Mesodermal cell (in vitro differentiated cells): ENCODE measurements around the gene HDAC11. TPM values are rescaled to one million over a fixed set of nuclear protein-coding genes. Genes with fewer than 3 reads are reported as not detected.
"Not testable (repeated sequence)": the region's sequence is repeated elsewhere in the genome, so short reads cannot be mapped to it uniquely, and the experiment has no call there.

ENCODE experiments used
- H3K27ac ChIP-seq: 2 replicates; pipeline ENCODE4 v1.7.0; 2013; ENCODE audit warnings: mild to moderate bottlenecking, low read depth, low read length, moderate library complexity; ENCODE audit not compliant: severe bottlenecking
- H3K36me3 ChIP-seq: 2 replicates; pipeline ENCODE4 v1.7.1; 2013; ENCODE audit warnings: mild to moderate bottlenecking, low read length, moderate library complexity; ENCODE audit not compliant: control insufficient read depth, insufficient read depth
- H3K4me1 ChIP-seq: one replicate; pipeline ENCODE4 v1.7.1; 2013; ENCODE audit warnings: mild to moderate bottlenecking, low read length; ENCODE audit not compliant: insufficient read depth, control insufficient read depth, poor library complexity, severe bottlenecking
- H3K4me3 ChIP-seq: 2 replicates; pipeline ENCODE4 v1.7.0; 2013; ENCODE audit warnings: low read length, control low read depth, mild to moderate bottlenecking; ENCODE audit not compliant: insufficient read depth, poor library complexity, severe bottlenecking; ENCODE audit errors: extremely low read depth
- H3K9me3 ChIP-seq: 2 replicates; pipeline ENCODE4 v1.7.1; 2013; ENCODE audit warnings: mild to moderate bottlenecking, low read length, moderate library complexity; ENCODE audit not compliant: control insufficient read depth
- WGBS, 2 experiments: methylation state at CpG; one replicate each; pipeline ENCODE4 v1.1.5; 2013; ENCODE audit warnings: missing lambda C conversion rate in 2 of 2; ENCODE audit not compliant: insufficient coverage in 2 of 2; 5-methylcytosine and 5-hydroxymethylcytosine counted together
- polyA plus RNA-seq, 2 experiments: library from polyadenylated mRNA; stranded (reverse); fragments of 50-300 nt; gene quantifications; one replicate each; pipeline ENCODE4 v1.2.3, GENCODE V29; 2013

The HDAC11 gene, protein sequence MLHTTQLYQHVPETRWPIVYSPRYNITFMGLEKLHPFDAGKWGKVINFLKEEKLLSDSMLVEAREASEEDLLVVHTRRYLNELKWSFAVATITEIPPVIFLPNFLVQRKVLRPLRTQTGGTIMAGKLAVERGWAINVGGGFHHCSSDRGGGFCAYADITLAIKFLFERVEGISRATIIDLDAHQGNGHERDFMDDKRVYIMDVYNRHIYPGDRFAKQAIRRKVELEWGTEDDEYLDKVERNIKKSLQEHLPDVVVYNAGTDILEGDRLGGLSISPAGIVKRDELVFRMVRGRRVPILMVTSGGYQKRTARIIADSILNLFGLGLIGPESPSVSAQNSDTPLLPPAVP
- 10.6 TPM for polyA plus RNA-seq (2013, experiment 1 of 2)
- 10.9 TPM for polyA plus RNA-seq (2013, experiment 2 of 2)

GRCh38 chr3:13479582-13480339 is at the start of gene HDAC11:
Gene HDAC11, plus strand, starts transcription at chr3:13480306. Its CDS starts 42 bp downstream, at chr3:13480348.
- Histone ChIP-seq H3K4me1 (peaks cover 17% of the 10 kb centered on the region), H3K36me3 (no peaks in the 10 kb centered on the region), H3K27ac (peak within 1 kb of the TSS; percentile 79), H3K4me3 (peak within 1 kb of the TSS; percentile 63), H3K9me3 (no peaks in the 10 kb centered on the region)
- 1 to 2% methylated on average over 48 to 49 of the region's 67 CpGs for whole genome bisulfite sequencing, 2 experiments

DNA sequence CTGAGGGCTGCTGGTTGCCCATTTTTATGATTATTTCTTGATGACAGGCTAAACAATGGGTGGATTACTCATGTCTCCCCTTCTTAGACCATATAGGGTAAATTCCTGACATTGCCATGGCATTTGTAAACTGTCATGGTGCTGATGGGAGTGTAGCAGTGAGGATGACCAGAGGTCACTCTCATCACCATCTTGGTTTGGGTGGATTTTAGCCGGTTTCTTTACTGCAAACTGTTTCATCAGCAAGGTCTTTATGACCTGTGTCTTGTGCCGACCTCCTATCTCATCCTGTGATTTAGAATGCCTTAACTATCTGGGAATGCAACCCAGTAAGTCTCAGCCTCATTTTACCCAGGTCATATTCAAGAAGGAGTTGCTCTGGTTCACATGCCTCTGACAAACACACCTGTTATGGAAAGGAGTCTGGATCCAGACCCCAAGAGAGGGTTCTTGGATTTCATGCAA is 49.7 kb upstream of the HDAC11 start:
- not testable (repeated sequence) for H3K4me1 ChIP-seq, H3K27ac ChIP-seq, H3K4me3 ChIP-seq, H3K9me3 ChIP-seq, H3K36me3 ChIP-seq
- WGBS, 2 experiments: 90 to 94% methylated on average over 2 of the region's 2 CpGs

GRCh38 chr3:13432093-13432492 is 48.0 kb upstream of the HDAC11 start:
- WGBS, 2 experiments: 100% methylated on average over 1 of the region's 1 CpG; no CpG with 5 or more reads in 1 of the 2 experiments
- no peaks in the 10 kb centered on the region for H3K4me1 ChIP-seq
- H3K4me3 ChIP-seq: no peak overlapping the region
- no peak overlapping the region for H3K27ac ChIP-seq
- no peaks in the 10 kb centered on the region for H3K9me3 ChIP-seq
- no peaks in the 10 kb centered on the region for H3K36me3 ChIP-seq

GRCh38 chr3:13433912-13434311 is 46.2 kb upstream of the HDAC11 start:
- Histone ChIP-seq H3K9me3 (no peaks in the 10 kb centered on the region), H3K4me1 (no peaks in the 10 kb centered on the region), H3K36me3 (no peaks in the 10 kb centered on the region), H3K4me3 (no peak overlapping the region), H3K27ac (no peak overlapping the region)
- WGBS, 2 experiments: 79 to 97% methylated on average over 5 of the region's 5 CpGs

DNA sequence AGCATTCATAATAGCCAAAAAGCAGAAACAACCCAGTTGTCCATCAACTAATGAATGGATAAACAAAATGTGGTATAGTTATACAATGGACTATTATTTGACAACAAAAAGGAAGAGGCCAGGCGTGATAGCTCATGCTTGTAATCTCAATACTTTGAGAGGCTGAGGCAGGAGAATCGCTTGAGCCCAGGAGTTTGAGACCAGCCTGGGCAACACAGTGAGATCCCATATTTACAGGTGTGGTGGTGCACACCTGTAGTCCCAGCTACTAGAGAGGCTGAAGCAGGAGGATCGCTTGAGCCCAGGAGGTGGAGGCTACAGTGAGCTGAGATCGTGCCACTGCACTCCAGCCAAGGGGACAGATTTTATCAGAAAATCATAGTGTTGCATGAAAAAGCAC is 43.9 kb upstream of the HDAC11 start:
- H3K9me3 ChIP-seq, H3K4me3 ChIP-seq, H3K27ac ChIP-seq, H3K36me3 ChIP-seq, H3K4me1 ChIP-seq: not testable (repeated sequence)
- WGBS, 2 experiments: 91 to 96% methylated on average over 4 of the region's 4 CpGs

GRCh38 chr3:13440204-13440817 is 39.8 kb upstream of the HDAC11 start:
- no peak overlapping the region for H3K4me3 ChIP-seq
- no peak overlapping the region for H3K27ac ChIP-seq
- no peaks in the 10 kb centered on the region for H3K4me1 ChIP-seq
- 93 to 100% methylated on average over 1 to 2 of the region's 4 CpGs for WGBS, 2 experiments
- H3K36me3 ChIP-seq: no peaks in the 10 kb centered on the region
- no peaks in the 10 kb centered on the region for H3K9me3 ChIP-seq

- not testable (repeated sequence) for H3K4me1 ChIP-seq, H3K27ac ChIP-seq, H3K9me3 ChIP-seq, H3K4me3 ChIP-seq, H3K36me3 ChIP-seq
- 83 to 100% methylated on average over 1 of the region's 2 CpGs for WGBS, 2 experiments
These were observed 37.2 kb upstream of the HDAC11 start for GRCh38 chr3:13442882-13443281.

DNA sequence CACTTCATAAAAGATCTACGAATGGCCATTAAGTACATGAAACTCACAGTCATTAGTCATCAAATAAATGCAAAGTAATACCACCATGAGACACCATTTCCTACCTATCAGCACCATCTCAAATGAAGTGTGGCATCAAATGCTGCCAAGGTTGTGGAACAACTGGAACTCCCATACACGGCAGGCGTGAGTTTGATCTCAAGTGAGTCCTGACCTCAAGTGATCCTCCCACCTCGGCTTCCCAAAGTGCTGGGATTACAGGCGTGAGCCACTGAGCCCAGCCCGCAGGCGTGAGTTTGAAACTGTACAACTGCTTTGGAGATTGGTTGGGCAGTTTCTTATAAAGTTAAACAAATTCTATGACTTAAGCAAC is 28.8 kb upstream of the HDAC11 start:
- Histone ChIP-seq H3K27ac (peak overlapping the region; percentile 81), H3K36me3 (no peaks in the 10 kb centered on the region), H3K4me1 (no peaks in the 10 kb centered on the region), H3K4me3 (peak overlapping the region; percentile 27), H3K9me3 (no peaks in the 10 kb centered on the region)
- 34 to 54% methylated on average over 2 to 3 of the region's 7 CpGs for WGBS, 2 experiments

GRCh38 chr3:13452490-13453335 is 27.4 kb upstream of the HDAC11 start:
- Histone ChIP-seq H3K36me3 (no peaks in the 10 kb centered on the region), H3K27ac (no peak overlapping the region), H3K4me1 (no peaks in the 10 kb centered on the region), H3K4me3 (no peak overlapping the region), H3K9me3 (no peaks in the 10 kb centered on the region)
- 48 to 51% methylated on average over 4 to 9 of the region's 12 CpGs for WGBS, 2 experiments

GRCh38 chr3:13455644-13456043 is 24.5 kb upstream of the HDAC11 start:
- Histone ChIP-seq H3K27ac (no peak overlapping the region), H3K9me3 (no peaks in the 10 kb centered on the region), H3K4me3 (no peak overlapping the region), H3K36me3 (no peaks in the 10 kb centered on the region), H3K4me1 (no peaks in the 10 kb centered on the region)
- WGBS, 2 experiments: 94 to 97% methylated on average over 4 to 6 of the region's 6 CpGs
